ENCODE data around the gene GPHN. TPM values are rescaled to one million over a fixed set of nuclear protein-coding genes. Genes with fewer than 3 reads are reported as not detected.

GPHN gene
- total RNA-seq, 2 donors from 2014 or later = 13.5 to 18.7 TPM

DNA sequence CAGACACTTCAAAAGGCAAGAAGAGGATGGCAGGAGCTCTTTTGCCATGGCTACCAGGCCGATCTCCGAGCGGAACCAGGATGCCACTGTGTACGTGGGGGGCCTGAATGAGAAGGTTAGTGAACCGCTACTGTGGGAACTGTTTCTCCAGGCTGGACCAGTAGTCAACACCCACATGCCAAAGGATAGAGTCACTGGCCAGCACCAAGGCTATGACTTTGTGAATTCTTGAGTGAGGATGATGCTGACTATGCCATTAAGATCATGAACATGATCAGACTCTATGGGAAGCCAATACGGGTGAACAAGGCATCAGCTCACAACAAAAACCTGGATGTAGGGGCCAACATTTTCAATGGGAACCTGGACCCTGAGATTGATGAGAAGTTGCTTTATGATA is 691.1 kb downstream of the GPHN start:
- H3K9me3 ChIP-seq = no peaks in the 10 kb centered on the region
- intact Hi-C loops (cut with DNase I) = no loop called here
- WGBS = 91% methylated on average over 6 of the region's 6 CpGs
- no peak overlapping the region for H3K27ac ChIP-seq
- H3K27me3 ChIP-seq (replicated peaks; ENCODE audit: insufficient read depth) = no peaks in the 10 kb centered on the region
- H3K4me1 ChIP-seq (replicated peaks) = no peaks in the 10 kb centered on the region
- no peak for DNase-seq (ENCODE audit: low spot score)
- no peak for TF ChIP-seq POLR2AphosphoS5 (IDR thresholded peaks at IDR 0.05)
- no peak for TF ChIP-seq POLR2A (IDR thresholded peaks at IDR 0.05)
- TF ChIP-seq, protein P1, sequence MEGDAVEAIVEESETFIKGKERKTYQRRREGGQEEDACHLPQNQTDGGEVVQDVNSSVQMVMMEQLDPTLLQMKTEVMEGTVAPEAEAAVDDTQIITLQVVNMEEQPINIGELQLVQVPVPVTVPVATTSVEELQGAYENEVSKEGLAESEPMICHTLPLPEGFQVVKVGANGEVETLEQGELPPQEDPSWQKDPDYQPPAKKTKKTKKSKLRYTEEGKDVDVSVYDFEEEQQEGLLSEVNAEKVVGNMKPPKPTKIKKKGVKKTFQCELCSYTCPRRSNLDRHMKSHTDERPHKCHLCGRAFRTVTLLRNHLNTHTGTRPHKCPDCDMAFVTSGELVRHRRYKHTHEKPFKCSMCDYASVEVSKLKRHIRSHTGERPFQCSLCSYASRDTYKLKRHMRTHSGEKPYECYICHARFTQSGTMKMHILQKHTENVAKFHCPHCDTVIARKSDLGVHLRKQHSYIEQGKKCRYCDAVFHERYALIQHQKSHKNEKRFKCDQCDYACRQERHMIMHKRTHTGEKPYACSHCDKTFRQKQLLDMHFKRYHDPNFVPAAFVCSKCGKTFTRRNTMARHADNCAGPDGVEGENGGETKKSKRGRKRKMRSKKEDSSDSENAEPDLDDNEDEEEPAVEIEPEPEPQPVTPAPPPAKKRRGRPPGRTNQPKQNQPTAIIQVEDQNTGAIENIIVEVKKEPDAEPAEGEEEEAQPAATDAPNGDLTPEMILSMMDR (IDR thresholded peaks at IDR 0.05) = no peak
- H3K4me3 ChIP-seq = no peak overlapping the region
- no peaks in the 10 kb centered on the region for H3K36me3 ChIP-seq

DNA sequence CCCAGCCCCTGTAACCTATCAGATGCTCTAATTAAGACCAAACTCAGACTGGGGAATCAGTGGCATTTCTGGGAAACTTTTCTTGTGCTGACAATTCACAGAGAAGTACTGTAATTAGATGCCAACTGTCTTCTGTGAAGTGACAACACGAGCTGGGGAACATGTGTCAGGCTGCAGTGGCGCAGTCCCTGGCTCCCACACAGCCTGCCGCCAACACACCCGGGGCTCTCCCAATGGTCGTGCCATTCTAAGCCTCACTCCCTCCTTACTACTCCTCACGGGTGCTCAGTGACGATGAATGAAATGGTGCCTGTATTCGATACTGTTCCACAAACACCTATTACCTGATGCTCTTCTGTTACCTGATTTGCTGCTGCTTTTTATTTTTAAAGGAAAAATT is 699.9 kb downstream of the GPHN start:
- Histone ChIP-seq H3K36me3 (no peaks in the 10 kb centered on the region), H3K4me3 (no peak overlapping the region), H3K27ac (no peak overlapping the region), H3K9me3 (no peaks in the 10 kb centered on the region), H3K27me3 (replicated peaks; ENCODE audit: insufficient read depth) (no peaks in the 10 kb centered on the region), H3K4me1 (replicated peaks) (no peaks in the 10 kb centered on the region)
- WGBS = 88% methylated on average over 8 of the region's 8 CpGs
- no peak for DNase-seq (ENCODE audit: low spot score)
- intact Hi-C loops (cut with DNase I) = no loop called here
- TF ChIP-seq POLR2A (IDR thresholded peaks at IDR 0.05) (no peak), POLR2AphosphoS5 (IDR thresholded peaks at IDR 0.05) (no peak)
- TF ChIP-seq, protein P1 (IDR thresholded peaks at IDR 0.05) = no peak

DNA sequence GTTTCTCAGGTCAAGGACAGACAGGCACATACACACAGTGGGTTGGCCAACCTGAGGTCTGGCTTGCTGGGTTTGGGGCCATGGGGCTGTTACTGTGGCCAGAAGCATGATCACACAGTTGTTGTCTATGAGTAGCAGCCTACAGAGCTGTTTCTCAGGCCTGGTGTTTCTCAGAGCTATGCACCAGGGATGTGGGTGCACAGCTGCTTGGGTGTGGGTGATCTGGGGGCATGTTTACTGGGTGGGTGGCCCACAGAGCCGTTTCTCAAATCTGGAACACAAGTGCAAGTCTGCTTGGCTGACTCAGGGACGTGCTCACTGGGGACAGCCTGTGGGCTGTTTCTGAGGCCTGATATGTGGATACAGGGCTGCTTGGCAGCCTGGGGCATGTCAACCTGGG is 710.2 kb downstream of the GPHN start:
- Histone ChIP-seq H3K4me3 (no peak overlapping the region), H3K9me3 (no peaks in the 10 kb centered on the region), H3K4me1 (replicated peaks) (no peaks in the 10 kb centered on the region), H3K36me3 (no peaks in the 10 kb centered on the region), H3K27me3 (replicated peaks; ENCODE audit: insufficient read depth) (no peaks in the 10 kb centered on the region), H3K27ac (no peak overlapping the region)
- no peak for DNase-seq (ENCODE audit: low spot score)
- intact Hi-C loops (cut with DNase I) = no loop called here
- 78% methylated on average over 2 of the region's 2 CpGs for WGBS
- TF ChIP-seq POLR2AphosphoS5 (IDR thresholded peaks at IDR 0.05) (no peak), POLR2A (IDR thresholded peaks at IDR 0.05) (no peak)
- TF ChIP-seq, protein P1 (IDR thresholded peaks at IDR 0.05) = no peak

DNA sequence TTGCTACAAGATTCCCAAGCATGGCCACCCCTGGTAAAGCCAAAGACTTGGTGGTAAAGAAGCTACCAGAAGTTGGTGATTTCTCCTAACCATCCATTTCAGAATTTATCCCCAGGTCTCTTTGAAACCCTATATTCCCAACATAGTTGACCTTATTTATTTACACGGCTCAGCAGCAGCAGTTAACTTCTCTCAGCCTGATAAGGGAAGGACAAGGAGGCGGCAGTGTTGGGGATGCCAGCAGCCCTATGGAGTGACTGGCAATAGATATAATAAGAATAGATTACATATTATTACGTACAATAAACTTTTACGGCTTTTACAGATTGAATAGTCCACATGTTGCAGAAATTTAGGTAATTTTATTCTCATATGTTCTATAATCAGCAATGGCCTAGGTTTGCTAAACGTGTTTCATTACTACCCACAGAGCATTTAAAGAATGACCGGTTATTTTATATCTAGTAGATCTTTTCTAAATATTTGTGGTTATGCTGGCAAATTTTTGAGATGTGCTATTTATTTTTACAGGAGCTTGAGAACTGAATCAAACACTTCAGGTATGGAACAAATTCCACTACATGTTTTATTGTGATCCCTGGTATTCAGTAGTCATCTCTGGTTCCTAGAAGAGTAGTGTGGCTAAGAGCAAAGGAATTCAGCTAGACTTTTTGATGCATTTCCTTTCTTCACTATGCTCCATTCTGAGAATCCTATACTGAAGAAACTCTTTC is 713.5 kb downstream of the GPHN start:
- Histone ChIP-seq H3K4me1 (replicated peaks) (no peaks in the 10 kb centered on the region), H3K27me3 (replicated peaks; ENCODE audit: insufficient read depth) (no peaks in the 10 kb centered on the region), H3K4me3 (no peak overlapping the region), H3K27ac (no peak overlapping the region), H3K36me3 (no peaks in the 10 kb centered on the region), H3K9me3 (no peaks in the 10 kb centered on the region)
- TF ChIP-seq, protein P1 (IDR thresholded peaks at IDR 0.05) = no peak
- no peak for TF ChIP-seq POLR2AphosphoS5 (IDR thresholded peaks at IDR 0.05)
- TF ChIP-seq POLR2A (IDR thresholded peaks at IDR 0.05) = no peak
- WGBS = 51% methylated on average over 6 of the region's 6 CpGs
- intact Hi-C loops (cut with DNase I) = no loop called here
- DNase-seq (ENCODE audit: low spot score) = no peak

DNA sequence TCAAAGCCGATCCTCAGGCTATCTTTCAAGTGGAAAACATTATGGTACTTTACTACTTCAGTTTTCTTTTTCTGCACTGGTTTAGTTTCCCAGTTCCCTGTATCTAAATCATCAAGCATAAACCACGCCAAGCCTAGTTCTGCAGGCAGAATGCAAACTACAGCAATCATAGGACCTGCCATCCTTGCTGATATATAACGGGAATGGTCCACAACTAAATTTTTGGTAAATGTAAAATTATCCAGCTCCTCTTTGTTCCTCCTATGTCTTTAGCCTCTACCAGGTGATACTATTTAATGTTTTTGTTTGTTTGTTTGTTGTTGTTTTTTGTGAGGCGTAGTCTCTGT is 714.0 kb downstream of the GPHN start:
- WGBS = 92% methylated on average over 4 of the region's 4 CpGs
- Histone ChIP-seq H3K9me3 (no peaks in the 10 kb centered on the region), H3K36me3 (no peaks in the 10 kb centered on the region), H3K27ac (no peak overlapping the region), H3K4me1 (replicated peaks) (no peaks in the 10 kb centered on the region), H3K4me3 (no peak overlapping the region), H3K27me3 (replicated peaks; ENCODE audit: insufficient read depth) (no peaks in the 10 kb centered on the region)
- DNase-seq (ENCODE audit: low spot score) = no peak
- intact Hi-C loops (cut with DNase I) = no loop called here
- TF ChIP-seq, protein P1 (IDR thresholded peaks at IDR 0.05) = no peak
- TF ChIP-seq POLR2A (IDR thresholded peaks at IDR 0.05) (no peak), POLR2AphosphoS5 (IDR thresholded peaks at IDR 0.05) (no peak)

Measured in prostate gland (tissue), 2 donors.